ACC112 (cell line): ENCODE data around the gene CGNL1.

Experiments
- H2AFZ ChIP-seq: fragments of 200-600 bp; sonication (generic); one replicate; pipeline ENCODE4 v1.6.0; 2017; ENCODE audit warnings: antibody characterized with exemption, low read length; ENCODE audit not compliant: unreplicated experiment
- H3K27ac ChIP-seq: fragments of 200-600 bp; sonication (generic); 2 replicates; pipeline ENCODE4 v1.5.1; 2014; ENCODE audit warnings: low read depth, mild to moderate bottlenecking, antibody characterized with exemption, low read length, moderate library complexity
- H3K27me3 ChIP-seq: fragments of 200-600 bp; sonication (generic); 2 replicates; pipeline ENCODE4 v1.6.1; 2014; ENCODE audit warnings: mild to moderate bottlenecking, antibody characterized with exemption, low read length, moderate library complexity, mixed read lengths; ENCODE audit not compliant: insufficient read depth
- H3K36me3 ChIP-seq: fragments of 200-600 bp; sonication (generic); 2 replicates; pipeline ENCODE4 v1.6.1; 2016; ENCODE audit warnings: mild to moderate bottlenecking, antibody characterized with exemption, low read length, moderate library complexity, mixed read lengths; ENCODE audit not compliant: insufficient read depth
- H3K4me1 ChIP-seq: fragments of 200-600 bp; sonication (generic); one replicate; pipeline ENCODE4 v1.6.1; 2016; ENCODE audit warnings: low read length, mixed read lengths; ENCODE audit not compliant: insufficient read depth, unreplicated experiment, control insufficient read depth
- H3K4me3 ChIP-seq: fragments of 200-600 bp; sonication (generic); 2 replicates; pipeline ENCODE4 v1.5.1; 2014; ENCODE audit warnings: mild to moderate bottlenecking, low read depth, low read length
- H3K79me2 ChIP-seq: fragments of 200-600 bp; sonication (generic); one replicate; pipeline ENCODE4 v1.6.0; 2016; ENCODE audit warnings: low read length; ENCODE audit not compliant: control insufficient read depth, unreplicated experiment, insufficient read depth

CGNL1 gene

DNA sequence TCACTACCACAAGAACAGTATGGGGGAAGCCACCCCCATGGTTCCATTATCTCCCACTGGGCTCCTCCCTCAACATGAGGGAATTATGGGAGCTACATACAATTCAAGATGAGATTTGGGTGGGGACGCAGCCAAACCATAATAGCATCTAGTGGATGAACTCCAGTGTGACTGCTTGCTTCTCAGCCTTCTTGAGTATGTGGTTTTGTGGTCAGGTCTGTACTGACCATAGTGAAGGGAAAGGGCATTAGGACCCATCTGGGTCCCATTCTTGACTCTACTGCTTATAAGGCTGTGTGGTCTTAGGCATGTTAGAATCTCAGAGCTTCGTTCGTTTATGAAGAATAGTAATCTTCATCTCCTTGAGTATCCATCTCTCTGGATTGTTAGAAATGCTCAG lies 81.4 kb downstream of the CGNL1 start:
- Histone ChIP-seq H3K36me3 (no peaks in the 10 kb centered on the region), H2AFZ (no peak overlapping the region), H3K27me3 (no peaks in the 10 kb centered on the region; the same call in 1 of the 2 replicates), H3K4me3 (no peak overlapping the region), H3K79me2 (no peaks in the 10 kb centered on the region), H3K4me1 (peaks cover 5% of the 10 kb centered on the region), H3K27ac (no peak overlapping the region)

DNA sequence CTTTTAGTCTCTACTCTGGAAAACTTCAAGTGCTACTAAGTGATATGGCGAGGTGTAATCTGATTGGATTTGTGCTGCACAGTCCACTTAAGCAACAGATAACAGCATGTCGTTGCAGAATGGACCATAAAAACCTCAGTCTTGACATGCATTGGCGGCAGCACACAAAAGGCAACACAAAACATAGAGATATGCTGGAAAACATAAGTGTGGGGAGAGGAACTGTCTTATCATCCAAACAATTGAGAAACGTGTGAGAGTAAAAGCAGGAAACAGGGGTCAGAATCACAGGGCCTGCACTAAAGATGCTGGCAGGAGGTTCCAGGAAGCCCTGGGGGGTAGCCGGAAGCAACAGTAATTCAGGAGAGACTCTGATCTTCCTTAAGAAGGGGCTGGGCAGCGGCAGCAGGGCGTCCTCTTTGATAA lies 82.1 kb downstream of the CGNL1 start:
- Histone ChIP-seq H3K27ac (no peak overlapping the region), H2AFZ (no peak overlapping the region), H3K4me3 (no peak overlapping the region), H3K79me2 (no peaks in the 10 kb centered on the region), H3K4me1 (peaks cover 5% of the 10 kb centered on the region), H3K27me3 (no peaks in the 10 kb centered on the region; the same call in 1 of the 2 replicates), H3K36me3 (no peaks in the 10 kb centered on the region)

DNA sequence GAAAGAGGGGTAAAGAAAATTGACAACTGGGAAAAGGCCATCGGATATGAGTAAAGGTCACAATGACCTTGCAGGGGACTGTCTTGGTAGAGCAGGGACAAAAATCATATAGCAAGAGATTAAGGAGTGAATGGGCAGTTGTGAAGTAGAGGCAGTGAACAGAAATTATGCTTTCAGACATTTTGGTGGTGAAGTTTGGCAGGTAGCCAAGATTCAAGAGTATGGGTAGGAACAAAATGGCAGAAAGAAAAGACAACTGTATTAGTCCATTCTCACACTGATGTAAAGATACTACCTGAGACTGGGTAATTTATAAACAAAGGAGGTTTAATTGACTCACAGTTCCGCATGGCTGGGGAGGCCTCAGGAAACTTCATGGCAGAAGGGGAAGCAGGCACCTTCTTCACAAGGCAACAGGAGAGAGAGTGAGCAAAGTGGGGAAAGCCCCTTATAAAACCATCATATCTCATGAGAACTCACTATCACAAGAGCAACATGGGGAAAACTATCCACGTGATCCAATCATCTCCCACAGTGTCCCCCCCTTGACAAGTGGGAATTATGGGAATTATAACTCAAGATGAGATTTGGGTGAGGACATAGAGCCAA lies 84.0 kb downstream of the CGNL1 start:
- peaks cover 5% of the 10 kb centered on the region for H3K4me1 ChIP-seq
- H3K27ac ChIP-seq = no peak overlapping the region
- no peaks in the 10 kb centered on the region for H3K27me3 ChIP-seq
- no peak overlapping the region for H2AFZ ChIP-seq
- H3K4me3 ChIP-seq = no peak overlapping the region
- no peaks in the 10 kb centered on the region for H3K79me2 ChIP-seq
- no peaks in the 10 kb centered on the region for H3K36me3 ChIP-seq

DNA sequence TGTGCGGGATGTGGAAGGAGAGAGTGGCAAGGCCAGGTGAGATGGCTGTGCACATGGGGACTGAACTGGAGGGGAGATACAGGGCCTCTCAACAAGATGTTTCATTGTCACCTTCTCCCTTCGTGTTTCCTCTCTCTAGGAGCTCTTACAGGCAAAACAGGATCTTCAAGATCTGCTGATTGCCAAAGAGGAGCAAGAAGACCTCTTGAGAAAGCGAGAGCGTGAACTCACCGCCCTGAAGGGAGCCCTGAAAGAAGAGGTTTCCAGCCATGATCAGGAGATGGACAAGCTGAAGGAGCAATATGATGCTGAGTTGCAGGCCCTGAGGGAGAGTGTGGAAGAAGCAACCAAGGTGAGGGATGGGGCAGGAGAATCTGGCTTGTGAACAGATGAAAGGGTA lies 85.2 kb downstream of the CGNL1 start:
- H3K27ac ChIP-seq = no peak overlapping the region
- no peak overlapping the region for H3K4me3 ChIP-seq
- peaks cover 9% of the 10 kb centered on the region for H3K27me3 ChIP-seq
- H2AFZ ChIP-seq = no peak overlapping the region
- H3K4me1 ChIP-seq = peaks cover 5% of the 10 kb centered on the region
- no peaks in the 10 kb centered on the region for H3K36me3 ChIP-seq
- H3K79me2 ChIP-seq = no peaks in the 10 kb centered on the region

DNA sequence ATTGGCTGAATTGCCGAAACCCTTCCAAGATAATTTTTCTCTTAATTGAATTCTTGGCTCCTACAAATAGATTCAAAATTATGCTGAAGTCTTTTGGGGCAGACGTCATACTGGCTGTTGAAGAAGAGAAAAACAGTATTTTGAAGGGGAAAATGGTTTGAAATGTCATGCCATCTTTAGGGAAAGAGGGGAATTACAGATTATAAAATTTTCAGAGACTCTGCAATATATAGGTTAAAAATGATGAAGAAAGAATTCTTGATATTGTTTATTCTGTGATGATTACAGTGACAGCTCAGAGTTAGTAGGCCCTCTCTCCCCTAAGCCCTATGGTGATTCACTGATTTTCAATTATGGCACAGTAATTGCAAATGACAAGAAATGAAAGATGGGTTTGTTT lies 86.1 kb downstream of the CGNL1 start:
- Histone ChIP-seq H3K4me1 (peaks cover 5% of the 10 kb centered on the region), H2AFZ (no peak overlapping the region), H3K27me3 (peaks cover 15% of the 10 kb centered on the region), H3K4me3 (no peak overlapping the region), H3K27ac (no peak overlapping the region), H3K36me3 (no peaks in the 10 kb centered on the region), H3K79me2 (no peaks in the 10 kb centered on the region)

DNA sequence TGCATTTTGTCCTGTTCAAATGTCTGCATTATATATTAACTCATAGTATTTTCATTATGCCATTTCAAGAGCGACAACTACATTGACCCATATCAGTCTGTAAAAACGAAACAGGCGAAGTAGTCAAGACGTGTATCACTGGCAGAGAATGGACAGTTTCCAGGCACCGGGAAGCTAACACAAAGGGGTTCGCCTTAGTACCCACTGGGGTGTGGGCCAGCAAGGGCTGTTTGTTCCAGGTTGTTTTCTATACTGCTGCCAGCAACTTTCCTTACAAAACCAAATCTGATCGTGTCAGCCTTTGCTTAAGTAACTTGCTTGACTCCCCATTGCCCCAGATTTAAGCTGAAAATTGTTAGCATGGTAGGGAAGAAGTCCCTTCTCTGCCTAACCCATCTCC lies 87.1 kb downstream of the CGNL1 start:
- Histone ChIP-seq H3K27me3 (peaks cover 15% of the 10 kb centered on the region), H3K4me3 (no peak overlapping the region), H3K79me2 (no peaks in the 10 kb centered on the region), H3K36me3 (no peaks in the 10 kb centered on the region), H2AFZ (no peak overlapping the region), H3K4me1 (peaks cover 5% of the 10 kb centered on the region), H3K27ac (no peak overlapping the region)

DNA sequence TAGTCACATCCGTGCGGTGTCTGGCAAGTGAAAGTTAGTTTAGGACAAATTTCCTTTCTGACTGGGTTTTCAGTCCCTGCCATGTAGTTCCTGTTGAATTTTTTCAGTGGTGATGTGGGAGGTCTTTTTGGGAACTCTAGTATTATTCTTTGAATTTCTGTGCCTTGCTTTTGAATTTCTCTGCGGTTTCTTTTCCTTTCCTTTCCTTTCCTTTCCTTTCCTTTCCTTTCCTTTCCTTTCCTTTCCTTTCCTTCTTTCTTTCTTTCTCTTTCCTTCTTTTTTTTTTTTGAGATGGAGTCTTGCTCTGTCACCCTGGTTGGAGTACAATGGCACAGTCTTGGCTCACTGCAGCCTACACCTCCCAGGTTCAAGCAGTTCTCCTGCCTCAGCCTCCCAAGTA lies 88.2 kb downstream of the CGNL1 start:
- no peaks in the 10 kb centered on the region for H3K79me2 ChIP-seq
- no peak overlapping the region for H3K27ac ChIP-seq
- H3K4me3 ChIP-seq = no peak overlapping the region
- peaks cover 15% of the 10 kb centered on the region for H3K27me3 ChIP-seq
- no peak overlapping the region for H2AFZ ChIP-seq
- H3K36me3 ChIP-seq = no peaks in the 10 kb centered on the region
- peaks cover 5% of the 10 kb centered on the region for H3K4me1 ChIP-seq

DNA sequence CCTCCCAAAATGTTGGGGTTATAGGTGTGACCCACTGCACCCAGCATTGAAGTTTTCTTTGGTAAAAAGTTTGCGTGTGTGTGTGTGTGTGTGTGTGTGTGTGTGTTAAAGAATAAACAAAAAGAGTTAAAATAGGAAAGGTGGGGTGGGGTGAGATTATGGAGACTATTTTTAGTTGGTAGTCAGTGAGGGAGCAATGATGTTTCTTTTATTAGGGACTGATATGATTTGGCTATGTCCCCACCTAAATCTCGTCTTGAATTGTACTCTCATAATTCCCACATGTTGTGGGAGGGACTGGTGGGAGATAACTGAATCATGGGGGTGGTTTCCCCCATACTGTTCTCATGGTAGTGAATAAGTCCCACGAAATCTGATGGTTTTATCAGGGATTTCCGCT lies 92.2 kb downstream of the CGNL1 start:
- H3K4me3 ChIP-seq = no peak overlapping the region
- H2AFZ ChIP-seq = no peak overlapping the region
- no peak overlapping the region for H3K27ac ChIP-seq
- no peaks in the 10 kb centered on the region for H3K4me1 ChIP-seq
- no peaks in the 10 kb centered on the region for H3K36me3 ChIP-seq
- peaks cover 36% of the 10 kb centered on the region for H3K27me3 ChIP-seq
- H3K79me2 ChIP-seq = no peaks in the 10 kb centered on the region

DNA sequence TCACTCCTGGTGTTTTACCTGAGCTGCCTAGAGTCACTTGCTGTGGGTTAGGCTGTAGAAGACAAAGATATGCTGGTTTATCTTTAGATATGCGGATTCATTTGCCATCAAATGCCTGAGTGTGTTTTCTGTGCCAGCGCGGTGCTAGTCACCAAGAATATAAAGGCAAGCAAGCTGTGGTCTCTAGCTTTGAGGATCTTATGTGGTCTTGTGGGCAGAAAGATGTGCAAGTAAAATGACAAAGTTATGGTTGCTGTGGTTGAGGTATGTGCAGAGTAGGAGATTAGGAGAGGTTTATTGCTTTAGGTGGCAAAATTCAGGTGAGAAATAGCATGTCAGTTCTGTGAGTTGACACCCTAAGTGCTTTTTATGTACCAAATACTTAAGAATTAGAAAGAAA lies 94.2 kb downstream of the CGNL1 start:
- H3K4me3 ChIP-seq = no peak overlapping the region
- no peaks in the 10 kb centered on the region for H3K36me3 ChIP-seq
- peaks cover 36% of the 10 kb centered on the region for H3K27me3 ChIP-seq
- H2AFZ ChIP-seq = no peak overlapping the region
- H3K79me2 ChIP-seq = no peaks in the 10 kb centered on the region
- no peaks in the 10 kb centered on the region for H3K4me1 ChIP-seq
- H3K27ac ChIP-seq = no peak overlapping the region

DNA sequence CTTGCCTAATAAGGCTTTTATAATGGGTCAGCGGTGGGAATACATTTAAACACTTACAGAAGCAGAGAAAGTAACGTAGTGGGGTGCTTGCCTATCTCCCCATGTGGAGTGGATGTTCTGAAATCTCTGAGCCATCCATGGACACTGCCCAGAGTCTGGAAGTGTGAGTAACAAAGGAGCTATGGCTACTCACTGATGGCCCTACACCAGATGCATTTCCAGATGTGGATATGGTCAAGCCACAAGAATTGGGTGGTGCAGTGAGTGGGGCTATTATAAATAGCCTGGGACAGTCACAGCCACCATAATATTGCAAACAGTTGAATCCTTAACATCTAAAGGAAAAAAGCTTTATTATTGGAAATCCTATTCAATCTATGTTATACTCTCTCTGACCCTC lies 96.6 kb downstream of the CGNL1 start:
- Histone ChIP-seq H3K4me1 (peaks cover 7% of the 10 kb centered on the region), H3K27me3 (peaks cover 20% of the 10 kb centered on the region; the same call in 1 of the 2 replicates), H3K36me3 (no peaks in the 10 kb centered on the region), H3K79me2 (no peaks in the 10 kb centered on the region), H2AFZ (no peak overlapping the region), H3K27ac (no peak overlapping the region), H3K4me3 (no peak overlapping the region)

DNA sequence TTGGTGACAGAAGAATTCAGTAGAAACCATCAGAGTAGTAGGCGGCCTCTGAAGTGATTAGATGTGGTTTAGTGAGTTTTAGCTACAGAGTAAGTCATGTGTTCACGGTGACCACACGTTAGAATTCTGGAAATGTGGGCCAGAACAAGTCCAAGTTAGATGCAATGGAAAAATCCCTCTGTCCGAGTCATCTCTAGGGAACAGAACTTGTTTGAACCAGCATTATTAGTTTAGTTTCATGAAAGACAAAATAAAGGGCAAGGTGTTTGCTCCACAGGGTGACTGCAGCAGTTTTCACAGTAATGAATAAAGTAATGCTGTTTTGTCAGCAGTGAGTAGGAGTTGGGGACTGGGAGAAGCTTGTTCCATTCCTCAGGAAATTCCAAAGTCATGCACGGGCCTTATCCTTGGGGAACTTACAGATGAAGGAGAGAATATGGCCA lies 100.2 kb downstream of the CGNL1 start:
- Histone ChIP-seq H3K4me1 (peaks cover 7% of the 10 kb centered on the region), H3K27me3 (0 out of 2 replicates have a peak, but pooled peaks cover 7% of the 10 kb centered on the region), H3K27ac (no peak overlapping the region), H3K79me2 (no peaks in the 10 kb centered on the region), H3K36me3 (no peaks in the 10 kb centered on the region), H2AFZ (no peak overlapping the region), H3K4me3 (no peak overlapping the region)
